GM21576 (cell line): ENCODE data around the gene THUMPD2.

ENCODE experiments used
- ATAC-seq: cut with Tn5 transposase; IDR thresholded peaks from one replicate; pipeline ENCODE4 v1.9.1; 2021; ENCODE audit warnings: mild to moderate bottlenecking, moderate library complexity; ENCODE audit not compliant: unreplicated experiment

THUMPD2 gene

DNA sequence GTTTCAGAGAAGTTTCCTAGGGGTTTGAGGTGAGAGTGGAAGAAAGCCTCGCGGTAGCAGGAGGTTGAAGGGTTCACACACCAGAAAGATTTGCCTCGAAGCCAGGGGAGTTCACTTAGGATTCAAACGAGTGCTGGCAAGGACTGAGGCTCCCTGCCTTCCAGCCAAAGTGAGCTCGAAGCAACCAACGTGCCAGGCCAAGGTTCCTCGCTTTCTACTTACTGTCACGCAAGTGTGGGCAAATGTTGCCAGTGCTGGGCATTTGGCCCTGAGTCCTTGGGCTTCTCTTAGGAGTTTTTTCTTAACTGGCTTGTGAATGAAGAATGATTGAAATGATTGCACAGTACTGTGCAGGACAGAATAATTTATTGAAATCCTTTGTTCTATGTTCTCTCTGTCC, 59.7 kb downstream of the THUMPD2 start:
- ATAC-seq, result no peak

DNA sequence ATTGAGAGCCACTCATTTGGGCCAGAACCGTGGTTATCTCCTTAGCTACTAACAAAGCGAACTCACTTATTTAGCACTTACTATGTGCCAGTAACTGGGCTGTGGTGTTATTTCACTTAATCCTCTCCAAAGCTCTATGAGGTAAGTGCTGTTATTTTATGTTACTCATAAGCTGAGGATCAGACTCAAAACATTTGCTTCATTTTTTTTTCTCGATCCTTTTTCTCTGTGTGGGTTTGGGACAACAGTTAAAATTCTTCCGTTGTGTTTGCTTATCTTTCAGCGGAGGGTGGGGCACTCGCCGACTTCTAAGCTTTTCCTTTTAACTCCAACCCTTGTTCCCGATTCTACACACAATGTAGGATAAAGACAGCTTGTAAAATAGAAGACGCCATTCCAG, 60.6 kb downstream of the THUMPD2 start:
- ATAC-seq, result no peak

DNA sequence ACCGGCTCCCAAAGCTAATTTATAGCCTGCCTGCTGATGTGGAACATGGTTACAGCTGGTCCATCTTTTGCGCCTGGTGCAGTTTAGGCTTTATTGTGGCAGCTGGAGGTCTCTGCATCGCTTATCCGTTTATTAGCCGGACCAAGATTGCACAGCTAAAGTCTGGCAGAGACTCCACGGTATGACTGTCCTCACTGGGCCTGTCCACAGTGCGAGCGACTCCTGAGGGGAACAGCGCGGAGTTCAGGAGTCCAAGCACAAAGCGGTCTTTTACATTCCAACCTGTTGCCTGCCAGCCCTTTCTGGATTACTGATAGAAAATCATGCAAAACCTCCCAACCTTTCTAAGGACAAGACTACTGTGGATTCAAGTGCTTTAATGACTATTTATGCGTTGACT, 62.0 kb downstream of the THUMPD2 start:
- no peak for ATAC-seq

DNA sequence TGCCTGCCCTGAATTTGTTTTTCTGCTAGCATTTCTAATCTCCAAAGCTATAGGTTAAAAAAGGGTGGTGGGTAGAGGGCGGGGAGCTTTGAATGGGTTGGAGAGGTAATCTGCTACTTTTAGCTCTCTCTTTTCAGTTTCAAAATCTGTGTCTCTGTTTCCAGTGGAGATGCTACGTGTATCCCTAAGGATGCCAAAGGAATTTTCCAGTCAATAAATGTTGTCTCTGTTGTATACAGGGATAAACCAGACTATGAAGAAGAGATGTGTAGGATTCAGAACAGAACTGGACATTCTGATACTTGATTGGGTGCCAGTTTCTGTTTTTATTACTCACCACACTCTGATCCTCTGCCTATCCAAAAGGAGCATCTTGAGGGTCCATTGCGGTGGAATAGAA, 63.2 kb downstream of the THUMPD2 start:
- ATAC-seq, result no peak

DNA sequence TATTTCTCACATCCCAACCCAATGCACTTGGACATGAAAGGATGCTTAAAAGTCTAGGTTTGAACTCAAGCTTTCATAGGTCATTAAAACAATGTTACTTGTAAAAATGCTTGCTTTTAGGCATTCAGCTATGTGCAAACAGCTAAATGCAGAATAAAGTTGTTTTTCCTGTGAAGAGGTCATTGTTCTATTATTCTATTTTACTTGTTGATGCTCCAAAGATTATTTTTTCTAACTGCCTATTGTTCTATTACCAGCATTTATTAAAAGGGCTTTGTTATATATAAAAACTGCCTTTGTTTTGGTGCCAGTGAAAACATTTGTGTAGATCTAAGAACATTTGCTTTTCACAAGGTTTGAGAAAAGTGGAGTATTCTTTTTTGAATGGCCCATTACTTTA, 64.0 kb downstream of the THUMPD2 start:
- no peak for ATAC-seq

DNA sequence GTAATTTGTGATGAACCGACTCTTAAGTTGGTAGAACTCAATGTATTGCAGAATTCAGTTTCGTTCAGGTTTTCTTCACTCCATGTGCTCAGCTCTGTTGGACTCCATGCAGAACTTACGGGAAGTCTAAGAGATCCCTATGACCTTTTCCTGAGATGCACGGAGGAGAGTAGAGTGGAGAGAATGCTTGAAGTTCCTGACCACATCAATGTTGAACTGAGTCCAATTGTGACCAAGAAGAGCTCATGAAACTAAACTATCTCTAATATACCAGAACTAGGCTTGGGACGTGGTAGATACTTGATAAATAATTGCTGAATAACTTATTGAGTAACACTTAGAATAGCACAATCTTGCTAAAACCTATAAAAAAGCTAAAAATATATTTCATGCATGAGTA, 66.1 kb downstream of the THUMPD2 start:
- ATAC-seq, result no peak

DNA sequence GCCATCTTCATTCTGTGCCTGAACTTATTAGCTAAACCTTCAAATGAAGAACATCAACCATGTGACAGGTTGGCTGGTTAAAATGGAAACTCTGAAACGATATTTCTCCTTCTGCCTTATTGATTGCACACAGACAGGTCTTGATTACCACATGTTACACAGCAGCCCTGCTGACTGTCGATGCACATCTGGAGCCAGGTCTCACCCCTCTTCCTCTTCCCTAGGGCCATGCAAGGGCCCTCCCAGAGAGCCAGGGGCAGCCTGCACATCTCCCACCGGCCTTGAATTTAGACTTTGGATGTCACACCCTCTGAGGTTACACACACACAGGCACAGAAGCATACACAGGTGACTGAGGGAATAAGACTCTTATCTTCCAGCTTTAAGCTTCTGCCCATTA, 68.3 kb downstream of the THUMPD2 start:
- ATAC-seq, result no peak

DNA sequence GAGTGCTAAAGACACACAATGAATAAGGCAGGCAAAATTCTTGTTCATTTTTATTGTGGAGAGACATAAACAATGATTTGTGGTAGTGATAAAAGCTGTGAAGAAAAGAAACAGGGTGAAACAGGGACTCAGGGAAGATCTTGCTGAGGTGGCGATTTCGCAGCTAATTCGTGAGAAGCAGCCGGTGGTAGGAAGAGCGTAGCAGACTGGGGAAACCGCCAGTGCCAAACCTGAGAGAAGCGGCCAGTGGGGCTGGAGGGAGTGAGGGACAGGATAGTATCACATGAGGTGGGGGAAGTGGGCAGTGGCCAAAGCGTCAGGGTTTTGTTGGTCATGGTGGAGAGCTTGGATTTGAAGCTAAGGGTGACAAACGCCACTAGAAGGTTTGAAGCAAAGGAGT, 71.1 kb downstream of the THUMPD2 start:
- no peak for ATAC-seq

DNA sequence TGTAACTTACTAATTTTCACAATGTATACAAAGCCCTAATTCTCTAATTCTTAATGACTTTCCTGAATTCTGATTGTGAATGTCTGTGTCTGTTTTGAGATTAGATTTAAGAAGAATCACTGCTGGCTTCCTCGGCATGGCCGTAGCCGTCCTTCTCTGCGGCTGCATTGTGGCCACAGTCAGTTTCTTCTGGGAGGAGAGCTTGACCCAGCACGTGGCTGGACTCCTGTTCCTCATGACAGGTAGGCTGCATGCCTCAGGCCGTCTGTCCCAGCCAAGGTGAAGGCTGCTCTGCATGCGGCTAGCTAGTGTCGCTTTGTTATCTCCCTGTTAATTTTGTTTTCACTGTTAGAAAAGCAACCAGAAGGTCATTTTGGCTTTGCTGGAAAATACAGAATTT, 72.1 kb downstream of the THUMPD2 start:
- ATAC-seq, result no peak

DNA sequence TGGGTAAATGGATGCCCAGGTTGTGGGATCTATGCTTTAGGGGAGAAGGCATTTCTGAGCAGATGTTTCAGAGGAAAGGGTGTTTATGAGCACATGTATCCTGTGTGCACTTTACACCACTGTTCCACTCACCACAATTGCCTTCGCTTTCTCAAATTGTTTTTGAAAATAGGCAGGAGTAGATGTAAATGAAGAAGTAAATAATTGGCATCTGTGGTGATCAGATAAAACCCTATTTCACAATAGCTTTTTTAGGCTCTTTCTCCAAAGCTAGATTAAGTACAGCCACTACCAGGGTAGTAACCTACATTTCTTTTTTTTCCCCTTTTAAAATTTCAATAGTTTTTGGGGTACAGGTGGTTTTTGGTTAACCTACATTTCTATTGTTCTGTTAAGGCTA, 72.7 kb downstream of the THUMPD2 start:
- no peak for ATAC-seq

DNA sequence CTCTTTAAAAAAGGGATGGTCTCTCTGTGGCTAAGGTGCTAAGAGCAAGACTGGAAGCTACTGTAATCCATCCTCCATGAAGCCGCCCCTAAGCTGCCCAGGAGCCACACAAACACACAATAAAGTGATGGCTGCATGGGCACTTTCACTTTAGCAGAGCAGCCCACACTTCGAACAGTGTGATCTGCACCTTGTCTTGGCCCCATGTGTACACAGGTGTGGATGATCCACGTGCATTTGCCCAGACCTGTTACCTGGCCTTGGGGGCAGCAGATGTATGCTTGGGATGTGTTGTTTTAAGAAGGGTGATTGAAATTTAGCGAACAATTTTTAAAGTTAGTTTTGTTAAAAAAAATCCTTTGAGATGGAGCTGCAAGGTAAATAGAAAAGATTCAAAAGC, 73.4 kb downstream of the THUMPD2 start:
- no peak for ATAC-seq

DNA sequence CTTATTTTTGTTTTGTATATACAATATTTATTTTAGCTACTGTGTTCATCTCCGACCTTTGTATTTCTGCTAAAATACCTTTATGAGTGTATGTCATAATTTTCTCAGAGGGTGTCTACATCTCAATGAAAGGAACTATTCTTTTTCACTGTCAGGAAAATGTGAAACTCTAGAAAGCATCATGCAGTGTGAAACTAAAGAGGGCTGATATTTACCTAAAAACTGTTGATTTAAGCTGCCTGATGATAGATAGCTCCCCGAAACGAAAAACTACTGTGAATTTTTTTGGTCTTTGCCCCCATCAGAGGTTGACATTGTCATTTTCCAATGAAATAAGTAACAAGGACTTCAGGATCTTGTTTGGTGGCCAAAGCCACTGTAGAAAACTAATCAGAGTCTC, 74.5 kb downstream of the THUMPD2 start:
- ATAC-seq, result no peak

DNA sequence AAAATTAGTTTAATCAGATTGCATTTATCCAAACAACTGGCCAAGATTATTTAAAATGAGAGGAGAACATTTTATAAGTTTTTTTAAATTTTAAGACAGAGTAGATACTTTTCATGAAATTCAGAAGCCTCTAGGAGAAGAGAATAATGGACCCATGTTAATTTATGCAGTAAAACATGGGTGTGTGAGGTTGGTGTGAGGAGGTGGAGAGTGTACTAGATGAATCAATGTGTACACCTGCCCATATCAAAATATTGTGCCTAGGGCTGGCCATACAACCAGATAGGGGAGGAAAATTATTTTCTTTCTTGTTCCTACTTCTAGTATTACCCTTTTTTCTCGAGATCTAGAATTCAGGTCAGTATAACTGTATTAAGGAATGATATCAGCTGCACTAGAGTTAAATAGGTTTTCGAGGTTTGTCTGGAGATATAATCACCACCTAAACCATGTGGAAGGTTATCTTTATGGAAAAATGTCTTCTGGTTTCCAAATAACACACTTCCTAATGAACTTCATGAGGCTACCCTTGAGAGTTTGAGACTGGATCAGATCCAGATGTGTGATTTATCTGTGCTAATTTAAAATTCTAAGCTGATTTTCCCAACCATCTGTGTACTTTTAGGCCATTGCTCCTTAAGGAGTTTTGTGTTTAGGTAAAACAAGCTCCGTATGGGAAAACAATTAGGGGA, 75.7 kb downstream of the THUMPD2 start:
- ATAC-seq, result no peak

DNA sequence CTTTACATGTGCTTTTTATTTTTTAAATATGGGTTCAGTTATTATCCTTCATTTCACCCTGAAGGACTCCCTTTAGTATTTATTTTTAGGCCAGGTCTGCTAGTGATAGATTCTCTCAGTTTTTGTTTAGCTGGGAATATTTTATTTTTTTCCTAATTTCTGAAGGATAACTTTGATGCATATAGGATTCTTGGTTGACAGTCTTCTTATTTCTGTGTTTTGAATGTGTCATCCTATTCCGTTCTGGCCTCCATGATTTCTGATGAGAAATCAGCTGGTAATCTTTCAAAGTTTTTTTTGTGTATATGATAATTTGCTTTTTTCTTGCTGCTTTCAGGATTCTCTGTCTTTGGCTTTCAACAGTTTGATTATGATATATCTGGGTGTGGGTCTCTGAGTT, 77.9 kb downstream of the THUMPD2 start:
- ATAC-seq, result no peak

DNA sequence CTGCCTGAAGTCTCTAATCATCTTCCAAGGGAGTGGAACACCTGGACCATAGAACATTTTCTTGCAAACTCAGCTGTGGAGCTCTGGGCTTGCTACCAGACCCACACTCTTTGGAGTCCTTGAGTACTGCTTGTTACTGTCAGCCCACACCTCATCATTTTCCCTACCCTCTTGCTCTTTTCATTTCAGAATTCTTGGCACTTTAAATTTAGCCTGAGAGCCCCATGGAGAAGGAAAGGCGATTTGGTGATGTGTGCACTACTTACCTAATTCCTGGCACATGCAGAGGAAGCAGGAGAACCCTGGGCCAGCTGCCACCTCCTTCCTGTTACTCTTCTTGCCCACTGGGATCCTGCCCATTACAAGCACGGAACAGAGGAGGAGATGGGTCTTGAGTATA, 81.6 kb downstream of the THUMPD2 start:
- no peak for ATAC-seq

DNA sequence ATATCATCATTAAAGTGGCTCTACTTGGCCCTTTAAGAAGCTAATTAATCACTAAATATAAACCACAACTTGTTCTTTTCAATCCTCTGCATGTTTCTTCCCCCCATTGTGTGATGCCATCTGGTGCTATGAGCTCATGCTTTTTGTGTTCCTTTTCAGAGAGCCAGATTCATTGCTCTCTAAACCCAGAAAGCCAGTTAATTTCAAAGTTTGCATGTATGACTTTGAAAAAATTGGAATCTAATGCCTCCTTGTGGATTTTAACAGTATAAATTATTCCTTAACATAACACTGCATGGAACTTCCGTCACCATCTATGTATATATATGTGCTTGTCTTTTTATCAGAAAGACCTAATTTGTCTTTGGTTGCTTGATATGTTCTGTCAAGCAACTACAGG, 82.2 kb downstream of the THUMPD2 start:
- no peak for ATAC-seq

DNA sequence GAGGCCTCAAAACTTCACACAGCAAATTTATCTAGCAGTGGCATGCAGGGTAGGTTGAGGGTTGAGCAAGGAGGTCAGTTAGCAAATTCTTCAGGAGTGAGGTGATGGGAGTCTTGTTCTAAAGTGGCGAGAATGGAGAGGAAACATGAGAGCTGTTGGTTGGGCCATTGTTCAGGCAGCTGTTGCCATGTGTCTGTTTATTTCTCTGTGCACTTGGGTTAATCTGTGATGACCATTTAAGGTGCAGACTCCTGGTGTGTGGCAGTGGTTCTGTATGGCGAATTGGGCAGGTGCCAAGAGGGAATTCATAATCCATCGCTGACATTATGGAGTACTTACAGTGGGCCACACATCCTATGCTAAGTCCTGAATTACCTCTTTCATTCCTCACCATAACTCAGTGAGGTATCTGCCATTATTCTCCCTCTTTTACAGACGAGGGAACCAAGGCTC, 82.9 kb downstream of the THUMPD2 start:
- no peak for ATAC-seq

DNA sequence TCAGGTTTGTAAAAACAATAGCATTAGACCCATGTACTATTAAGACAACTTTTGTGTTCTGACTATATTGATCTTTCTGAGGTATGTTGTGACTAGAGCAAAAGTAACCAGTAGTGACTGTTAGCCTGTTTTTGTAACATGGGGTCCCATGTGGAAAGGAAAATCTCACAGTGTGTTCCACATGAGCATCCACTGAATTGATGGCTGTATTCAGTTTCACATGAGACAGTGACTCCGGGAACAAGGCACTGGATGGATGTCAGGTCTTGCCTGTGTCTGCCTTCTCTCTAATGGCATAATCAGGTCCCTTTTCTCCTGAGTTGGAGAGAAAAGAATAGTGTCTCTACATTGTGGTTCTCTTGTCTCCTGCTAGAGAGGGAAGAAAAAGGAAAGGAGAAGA, 85.8 kb downstream of the THUMPD2 start:
- no peak for ATAC-seq

DNA sequence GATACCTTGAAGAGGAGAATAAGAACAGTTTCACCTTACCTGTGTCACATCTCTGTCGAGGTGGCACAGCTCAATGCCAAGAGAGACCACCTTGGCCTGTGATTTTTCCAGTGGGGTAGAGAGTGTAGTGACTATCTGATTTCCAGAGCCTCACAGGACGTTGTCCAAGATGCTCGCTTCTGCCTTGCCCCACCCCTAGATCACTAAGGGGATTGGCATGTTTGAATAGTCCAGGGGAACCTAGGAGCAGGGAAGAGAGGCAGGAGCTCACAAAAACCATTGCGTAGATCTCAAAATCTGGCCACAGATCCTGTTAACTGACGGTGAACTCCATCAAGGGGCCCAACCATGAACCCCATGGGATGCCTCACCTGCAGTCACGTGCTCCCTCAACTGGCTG, 89.2 kb downstream of the THUMPD2 start:
- no peak for ATAC-seq

DNA sequence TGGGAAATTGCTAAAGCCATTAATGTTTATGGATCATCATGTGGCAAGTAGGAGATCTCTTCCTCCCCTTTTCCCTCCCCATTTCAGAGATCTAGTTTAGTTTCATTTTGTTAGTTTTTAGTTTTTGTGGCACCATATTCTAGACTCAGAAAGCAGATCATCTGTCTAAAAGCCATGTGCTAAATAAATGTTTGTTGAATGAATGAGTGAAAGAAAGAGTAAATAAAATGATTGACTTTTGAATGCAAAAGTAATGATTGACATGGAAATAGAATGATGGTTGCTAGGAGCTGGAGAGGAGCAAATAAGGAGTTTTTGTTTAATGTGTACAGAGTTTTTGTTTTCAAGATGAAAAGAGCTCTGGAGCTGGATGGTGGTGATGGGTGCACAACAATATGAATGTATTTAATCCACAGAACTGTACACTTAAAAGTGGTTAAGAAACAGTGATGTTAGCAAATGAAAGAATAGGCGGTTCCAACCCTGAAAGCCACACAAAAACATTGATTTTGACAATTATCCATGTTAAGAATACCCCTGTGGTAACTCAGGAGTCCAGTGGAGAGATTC, 89.7 kb downstream of the THUMPD2 start:
- ATAC-seq, result no peak

DNA sequence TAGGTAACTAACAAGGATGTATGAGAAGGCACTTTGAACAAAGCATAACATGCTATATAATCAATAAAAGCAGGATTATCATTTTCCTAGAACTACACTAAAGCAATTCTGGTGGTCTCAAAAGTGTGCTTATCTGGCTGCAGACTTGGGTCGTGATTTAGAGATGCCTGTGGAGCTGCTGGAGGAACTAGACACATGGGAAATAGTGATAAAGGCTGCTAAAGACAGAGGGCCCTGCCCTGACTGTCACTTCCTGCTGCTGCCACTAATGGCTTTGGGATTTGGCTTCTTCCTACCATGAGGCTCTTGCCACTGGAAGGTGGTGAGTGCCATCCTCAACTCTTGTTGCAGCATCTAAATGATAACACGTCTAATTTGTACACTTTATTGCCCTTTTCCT, 90.9 kb downstream of the THUMPD2 start:
- no peak for ATAC-seq

DNA sequence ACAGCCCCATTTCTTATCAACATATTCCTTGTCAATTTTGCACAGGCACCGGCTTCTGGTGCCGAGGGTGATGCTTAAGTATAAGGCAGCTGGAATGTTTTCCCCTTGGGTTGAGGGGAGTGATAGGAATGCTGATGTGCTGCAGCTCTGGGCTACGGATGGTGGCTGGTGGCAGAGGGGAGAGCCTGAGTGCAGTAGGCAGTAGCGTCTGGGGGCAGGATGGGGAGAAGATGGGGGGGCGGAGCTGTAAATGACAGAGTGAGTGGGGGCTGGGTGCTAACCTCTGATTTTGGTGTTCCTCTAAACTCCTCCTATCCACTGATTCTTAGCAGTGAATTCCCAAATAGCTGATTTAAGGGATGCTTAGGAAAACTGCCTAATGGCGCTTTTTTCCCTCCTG, 92.6 kb downstream of the THUMPD2 start:
- ATAC-seq, result no peak
